Measurements from ENCODE around the gene XPR1. TPM values are rescaled to one million over a fixed set of nuclear protein-coding genes. Genes with fewer than 3 reads are reported as not detected.

The XPR1 gene
- total RNA-seq, 2 donors from 2014 or later = 18.6 to 18.9 TPM

DNA sequence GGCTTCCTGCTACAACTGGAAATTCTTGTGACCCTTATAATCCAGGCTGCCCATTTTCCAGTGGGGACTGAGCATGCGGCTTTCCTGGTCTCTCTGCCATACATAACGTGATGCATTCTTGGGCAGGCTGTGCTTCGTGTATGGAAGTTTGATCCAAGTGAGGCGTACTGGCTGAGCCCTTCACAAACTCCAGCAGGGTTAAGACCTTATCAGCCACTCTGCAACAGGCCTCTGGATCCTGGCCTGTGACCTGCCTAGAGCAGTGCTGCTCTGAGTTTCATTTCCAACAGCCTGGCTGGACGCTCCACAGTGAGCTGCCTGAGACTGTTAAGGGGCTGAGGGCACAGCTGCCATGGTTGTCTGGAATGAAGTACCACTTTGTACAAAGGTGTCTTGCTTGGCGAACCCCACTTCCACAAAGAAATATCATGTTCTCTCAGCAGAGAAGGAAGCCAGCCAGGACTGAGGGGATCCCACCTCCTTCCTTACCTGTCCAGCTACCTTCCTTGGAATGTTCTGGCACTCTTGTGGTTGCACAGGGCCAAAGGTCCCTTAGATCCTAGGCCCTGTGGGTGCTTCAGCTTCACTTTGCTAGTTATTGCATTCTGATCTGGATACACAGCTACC, 28.5 kb upstream of the XPR1 start:
- no peak for DNase-seq
- no peaks in the 10 kb centered on the region for H3K9me3 ChIP-seq (ENCODE audit: control insufficient read depth, low read length, poor library complexity, severe bottlenecking)
- Mint-ChIP-seq H3K4me3 (no peak overlapping the region), H3K27me3 (peaks cover 15% of the 10 kb centered on the region), H3K4me1 (peaks cover 4% of the 10 kb centered on the region), H3K27ac (no peak overlapping the region), H3K36me3 (ENCODE audit: low read depth) (peaks cover 2% of the 10 kb centered on the region)
- ATAC-seq = no peak

DNA sequence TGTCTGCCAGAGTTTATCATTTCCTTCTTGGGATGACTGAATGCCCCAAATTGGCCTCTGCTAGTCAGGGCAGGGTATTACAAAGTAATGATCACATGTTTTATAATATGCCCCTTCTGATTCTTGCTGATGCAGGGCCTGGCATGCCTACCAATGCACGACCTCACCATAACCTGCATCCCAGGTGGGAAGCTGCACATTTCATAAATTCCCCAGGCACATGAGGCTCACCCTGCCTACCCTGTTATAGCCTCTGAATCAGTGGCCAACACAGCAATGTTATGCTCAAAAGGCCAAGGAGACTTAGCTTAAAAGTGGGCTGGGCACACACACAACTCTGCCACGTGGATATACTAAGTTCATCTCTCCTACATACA, 28.0 kb upstream of the XPR1 start:
- no peaks in the 10 kb centered on the region for H3K9me3 ChIP-seq (ENCODE audit: control insufficient read depth, low read length, poor library complexity, severe bottlenecking)
- Mint-ChIP-seq H3K4me3 (no peak overlapping the region), H3K27me3 (peaks cover 10% of the 10 kb centered on the region), H3K27ac (no peak overlapping the region), H3K4me1 (peaks cover 4% of the 10 kb centered on the region), H3K36me3 (ENCODE audit: low read depth) (peaks cover 2% of the 10 kb centered on the region)
- ATAC-seq = no peak
- DNase-seq = no peak

DNA sequence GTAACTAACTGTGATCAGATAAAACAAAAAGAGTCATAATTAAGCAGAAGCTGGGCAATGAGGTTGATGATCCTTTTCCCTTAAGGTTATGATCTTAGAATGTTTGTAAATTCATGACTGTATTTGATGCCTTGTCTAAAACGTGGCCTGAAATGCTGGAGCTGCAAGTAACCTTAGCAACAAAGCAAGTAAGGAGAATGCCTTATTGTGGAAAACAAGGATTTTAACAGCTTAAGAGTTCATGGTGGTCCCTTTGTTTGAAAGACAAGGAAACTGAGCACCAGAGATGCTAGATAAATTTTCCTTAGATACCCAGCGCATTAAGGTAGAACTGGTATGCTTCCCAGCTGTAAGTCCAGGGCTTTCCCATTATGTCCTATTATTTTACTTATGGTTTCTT, 25.7 kb upstream of the XPR1 start:
- H3K27ac Mint-ChIP-seq = no peak overlapping the region

DNA sequence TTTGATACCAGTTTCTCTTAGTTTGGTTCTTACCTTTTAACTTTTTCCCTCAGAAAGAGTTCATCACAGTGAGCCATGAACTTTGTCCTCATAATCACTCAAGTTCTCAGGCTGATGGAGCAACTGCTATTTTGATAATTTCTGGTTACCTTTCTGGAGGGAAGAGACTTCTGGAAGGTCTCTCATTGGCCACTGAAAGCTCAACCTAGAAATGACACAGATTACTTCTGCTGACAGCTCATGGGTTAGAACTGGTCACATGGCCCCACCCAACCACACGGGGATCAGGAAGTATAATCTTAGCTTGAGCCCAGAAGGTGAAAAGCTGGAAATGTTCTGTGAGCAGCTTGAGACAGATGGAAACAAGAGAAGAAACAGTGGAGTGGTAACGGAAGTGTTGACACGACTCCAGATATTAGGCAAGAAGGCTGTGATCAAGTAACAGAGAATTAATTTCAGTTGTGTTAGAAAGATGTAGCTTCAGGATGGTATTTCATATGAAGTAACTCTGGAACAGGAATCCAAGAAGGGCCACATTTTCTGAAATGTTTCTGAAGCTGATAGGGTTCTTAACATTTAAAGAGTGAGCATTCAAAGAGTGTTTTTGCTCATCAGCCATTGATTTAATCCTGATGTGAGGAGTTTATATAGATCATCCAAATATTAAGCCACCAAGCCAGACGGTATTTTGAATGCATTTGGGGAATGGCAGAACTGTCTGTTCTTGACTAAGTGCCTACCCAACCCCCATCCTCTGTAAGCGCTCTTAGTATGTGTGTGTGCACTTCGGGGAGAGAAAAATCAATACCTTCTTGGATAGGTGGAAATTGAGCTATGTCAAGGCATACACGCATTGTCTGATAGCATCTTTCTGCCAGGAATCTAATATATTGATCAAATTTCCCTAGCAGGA, 21.9 kb upstream of the XPR1 start:
- Mint-ChIP-seq H3K36me3 (ENCODE audit: low read depth) (no peaks in the 10 kb centered on the region), H3K4me1 (peaks cover 3% of the 10 kb centered on the region), H3K27ac (no peak overlapping the region), H3K27me3 (no peaks in the 10 kb centered on the region), H3K4me3 (no peak overlapping the region)
- DNase-seq = no peak
- ATAC-seq = no peak
- H3K9me3 ChIP-seq (ENCODE audit: control insufficient read depth, low read length, poor library complexity, severe bottlenecking) = no peaks in the 10 kb centered on the region

More for the DNA sequence above, 25.7 kb upstream of the XPR1 start:
- H3K4me3 Mint-ChIP-seq = no peak overlapping the region
- no peaks in the 10 kb centered on the region for H3K9me3 ChIP-seq (ENCODE audit: control insufficient read depth, low read length, poor library complexity, severe bottlenecking)
- peaks cover 3% of the 10 kb centered on the region for H3K4me1 Mint-ChIP-seq
- no peak for DNase-seq
- H3K27me3 Mint-ChIP-seq = peaks cover 8% of the 10 kb centered on the region
- ATAC-seq = no peak
- no peaks in the 10 kb centered on the region for H3K36me3 Mint-ChIP-seq (ENCODE audit: low read depth)

DNA sequence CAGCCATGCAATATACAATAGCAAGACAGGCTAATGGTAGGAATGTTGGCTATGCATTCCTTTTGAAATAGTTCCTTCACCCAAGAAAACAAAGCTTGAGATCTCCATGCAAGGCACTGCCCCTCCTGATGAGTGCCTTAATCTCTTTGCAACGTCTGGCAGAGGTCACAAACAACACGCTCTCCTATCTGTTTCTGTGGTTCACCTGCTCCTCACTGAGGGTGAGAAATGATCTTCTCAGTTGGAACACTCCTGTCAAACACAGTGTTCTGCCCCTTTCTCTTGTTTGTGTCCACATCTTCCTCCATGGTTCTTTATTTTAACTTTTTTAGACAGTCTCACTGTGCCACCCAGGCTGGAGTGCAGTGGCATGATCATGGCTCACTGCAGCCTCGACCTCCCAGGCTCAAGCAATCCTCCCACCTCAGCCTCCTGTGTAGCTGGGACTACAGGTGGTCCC, 21.2 kb upstream of the XPR1 start:
- DNase-seq (no peak), ATAC-seq (no peak)
- H3K4me3 Mint-ChIP-seq = no peak overlapping the region
- H3K27ac Mint-ChIP-seq = no peak overlapping the region
- peaks cover 3% of the 10 kb centered on the region for H3K4me1 Mint-ChIP-seq
- H3K9me3 ChIP-seq (ENCODE audit: control insufficient read depth, low read length, poor library complexity, severe bottlenecking) = no peaks in the 10 kb centered on the region
- H3K36me3 Mint-ChIP-seq (ENCODE audit: low read depth) = no peaks in the 10 kb centered on the region
- H3K27me3 Mint-ChIP-seq = no peaks in the 10 kb centered on the region

DNA sequence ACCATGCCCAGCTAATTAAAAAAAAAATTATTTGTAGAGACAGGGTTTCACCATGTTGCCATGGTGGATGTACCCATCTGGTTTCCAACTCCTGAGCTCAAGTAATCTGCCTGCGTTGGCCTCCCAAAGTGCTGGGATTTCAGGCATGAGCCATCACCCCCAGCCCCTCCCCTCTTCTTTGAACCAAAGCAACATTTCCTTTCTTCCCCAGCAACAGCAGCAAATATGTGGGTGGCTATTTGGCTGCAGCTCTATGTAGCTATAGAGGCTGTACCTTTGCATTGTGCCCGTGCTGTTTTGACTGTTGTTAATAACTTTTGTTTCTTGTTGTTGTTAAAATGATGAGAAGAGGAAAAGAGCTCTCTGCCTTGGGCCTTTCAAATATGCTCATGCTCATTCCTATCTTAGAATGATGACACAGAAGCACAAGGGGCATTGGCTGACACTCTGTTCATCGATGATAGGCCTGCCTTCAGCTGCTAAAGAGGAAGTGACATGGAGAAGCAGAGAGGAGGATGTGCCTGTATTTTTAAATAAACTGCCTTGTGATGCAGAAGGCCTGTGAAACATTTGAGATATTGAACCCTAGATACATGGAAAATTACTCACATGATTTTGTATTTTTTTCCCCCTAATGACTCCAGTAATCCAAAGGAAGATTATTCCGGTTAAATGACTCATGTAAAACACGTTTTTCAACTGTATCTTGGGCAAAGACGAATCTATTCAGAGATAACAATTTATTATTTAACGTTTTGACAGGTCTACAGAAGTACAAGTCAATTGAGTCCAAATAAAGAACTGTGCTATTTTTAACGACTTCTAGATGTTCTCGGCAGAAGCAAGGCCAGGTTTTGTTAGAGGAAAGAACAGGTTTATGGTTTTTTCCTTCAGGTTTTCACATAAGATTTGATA, 20.5 kb upstream of the XPR1 start:
- H3K27ac Mint-ChIP-seq = no peak overlapping the region

DNA sequence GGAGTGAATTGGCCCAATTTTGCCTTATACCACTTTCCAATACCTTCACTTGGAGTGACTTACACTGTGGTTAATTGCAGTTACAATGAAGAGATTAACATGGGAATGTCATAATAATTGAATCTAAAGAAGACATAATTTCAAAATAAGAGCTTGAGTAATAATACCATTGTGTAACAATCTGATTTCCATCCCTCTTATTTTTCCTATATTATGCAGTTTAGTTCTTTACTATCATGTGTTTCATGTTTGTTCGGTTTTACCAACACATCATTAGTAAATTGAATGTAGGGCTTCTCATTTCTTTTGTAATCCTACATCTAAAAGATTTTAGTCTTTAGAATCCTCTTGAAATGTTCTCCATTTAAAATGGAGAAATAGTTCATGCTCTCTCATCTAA, 19.2 kb upstream of the XPR1 start:
- Mint-ChIP-seq H3K36me3 (ENCODE audit: low read depth) (no peaks in the 10 kb centered on the region), H3K4me3 (no peak overlapping the region), H3K27ac (no peak overlapping the region), H3K4me1 (peaks cover 3% of the 10 kb centered on the region), H3K27me3 (no peaks in the 10 kb centered on the region)
- DNase-seq (no peak), ATAC-seq (no peak)
- no peaks in the 10 kb centered on the region for H3K9me3 ChIP-seq (ENCODE audit: control insufficient read depth, low read length, poor library complexity, severe bottlenecking)

More for the DNA sequence above, 20.5 kb upstream of the XPR1 start:
- ATAC-seq (no peak), DNase-seq (no peak)
- H3K9me3 ChIP-seq (ENCODE audit: control insufficient read depth, low read length, poor library complexity, severe bottlenecking) = no peaks in the 10 kb centered on the region
- Mint-ChIP-seq H3K4me3 (no peak overlapping the region), H3K27me3 (no peaks in the 10 kb centered on the region), H3K4me1 (peaks cover 3% of the 10 kb centered on the region), H3K36me3 (ENCODE audit: low read depth) (no peaks in the 10 kb centered on the region)

DNA sequence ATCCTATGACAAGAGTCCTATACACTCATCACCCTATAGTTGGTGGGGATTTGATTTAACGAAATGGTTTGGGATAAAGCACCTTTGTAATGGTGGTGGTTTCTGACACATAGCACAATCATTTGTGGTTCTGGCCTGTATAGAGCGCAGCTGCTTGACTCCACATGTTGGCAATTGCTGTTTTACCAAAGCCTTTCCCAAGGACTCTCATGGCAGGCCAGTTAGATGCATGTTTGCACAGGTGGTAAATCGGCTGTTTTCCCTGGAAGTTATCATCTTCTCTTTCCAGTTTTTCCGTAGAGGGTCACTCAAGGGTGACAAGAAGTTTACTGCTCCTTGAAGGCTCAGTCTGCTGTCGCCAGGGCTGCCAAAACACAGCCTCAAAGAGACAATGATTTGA, 17.1 kb upstream of the XPR1 start:
- Mint-ChIP-seq H3K4me3 (no peak overlapping the region), H3K27ac (no peak overlapping the region), H3K36me3 (ENCODE audit: low read depth) (no peaks in the 10 kb centered on the region), H3K27me3 (no peaks in the 10 kb centered on the region), H3K4me1 (peaks cover 3% of the 10 kb centered on the region)
- DNase-seq = no peak
- no peak for ATAC-seq
- no peaks in the 10 kb centered on the region for H3K9me3 ChIP-seq (ENCODE audit: control insufficient read depth, low read length, poor library complexity, severe bottlenecking)

DNA sequence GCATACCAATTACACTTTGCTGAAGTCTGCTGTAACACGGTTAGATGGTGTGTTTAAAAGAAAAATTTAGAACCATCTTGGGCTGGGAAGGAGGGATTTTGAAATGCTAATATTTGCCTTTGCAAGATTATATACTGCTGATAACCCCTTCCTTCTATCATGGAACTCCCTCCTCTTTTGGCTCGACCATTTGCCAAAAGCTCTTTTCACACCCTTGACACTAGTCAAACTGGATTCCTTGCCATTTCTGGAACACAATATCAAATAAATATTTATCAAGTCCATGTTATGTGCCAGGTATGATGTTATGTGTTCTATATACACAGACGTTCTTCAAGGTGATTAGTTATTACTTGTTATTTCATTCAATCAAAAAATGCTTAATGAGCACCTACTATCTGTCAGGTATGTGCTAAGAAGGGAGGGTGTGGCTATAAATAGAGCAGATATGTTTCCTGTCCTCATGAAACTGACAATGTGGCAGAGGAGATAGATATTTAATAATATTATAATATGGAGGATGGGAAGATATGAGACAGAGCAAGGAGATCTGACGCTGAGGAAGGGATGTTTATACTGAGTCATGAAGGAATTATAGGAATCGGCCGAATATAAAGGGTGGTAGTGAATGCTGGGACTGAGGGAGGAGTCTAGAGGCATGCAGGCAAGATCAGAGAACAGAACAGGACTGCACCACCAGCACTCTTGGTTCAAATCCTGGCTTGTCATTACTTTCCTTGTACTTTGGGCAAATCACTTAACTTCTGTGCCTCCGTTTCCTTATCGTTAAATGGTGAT, 16.1 kb upstream of the XPR1 start:
- Mint-ChIP-seq H3K4me3 (no peak overlapping the region), H3K36me3 (ENCODE audit: low read depth) (no peaks in the 10 kb centered on the region), H3K27ac (no peak overlapping the region), H3K4me1 (peaks cover 3% of the 10 kb centered on the region), H3K27me3 (no peaks in the 10 kb centered on the region)
- ATAC-seq (no peak), DNase-seq (no peak)
- no peaks in the 10 kb centered on the region for H3K9me3 ChIP-seq (ENCODE audit: control insufficient read depth, low read length, poor library complexity, severe bottlenecking)

DNA sequence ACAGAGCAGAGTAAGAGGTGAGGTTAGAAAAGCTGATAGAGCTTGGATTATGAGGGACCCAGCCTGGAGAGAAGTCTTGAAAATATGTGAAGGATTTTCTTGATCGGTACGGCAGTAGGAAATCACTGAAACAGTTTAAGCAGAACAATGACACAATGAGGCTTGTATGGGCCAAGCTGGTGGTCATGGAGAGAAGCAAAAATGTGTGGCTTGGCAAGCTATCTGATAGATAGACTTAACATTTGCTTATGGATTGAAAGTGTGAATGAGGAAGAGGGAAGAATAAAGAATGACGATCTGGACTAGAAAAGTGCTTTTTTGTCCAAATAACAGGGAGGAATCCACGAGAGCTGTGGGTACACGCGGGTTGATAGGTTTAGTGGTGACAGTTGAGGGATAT, 15.4 kb upstream of the XPR1 start:
- H3K27me3 Mint-ChIP-seq = no peaks in the 10 kb centered on the region
- no peak overlapping the region for H3K4me3 Mint-ChIP-seq
- H3K9me3 ChIP-seq (ENCODE audit: control insufficient read depth, low read length, poor library complexity, severe bottlenecking) = no peaks in the 10 kb centered on the region
- no peak overlapping the region for H3K27ac Mint-ChIP-seq
- DNase-seq = no peak
- no peaks in the 10 kb centered on the region for H3K36me3 Mint-ChIP-seq (ENCODE audit: low read depth)
- H3K4me1 Mint-ChIP-seq = no peaks in the 10 kb centered on the region
- no peak for ATAC-seq

DNA sequence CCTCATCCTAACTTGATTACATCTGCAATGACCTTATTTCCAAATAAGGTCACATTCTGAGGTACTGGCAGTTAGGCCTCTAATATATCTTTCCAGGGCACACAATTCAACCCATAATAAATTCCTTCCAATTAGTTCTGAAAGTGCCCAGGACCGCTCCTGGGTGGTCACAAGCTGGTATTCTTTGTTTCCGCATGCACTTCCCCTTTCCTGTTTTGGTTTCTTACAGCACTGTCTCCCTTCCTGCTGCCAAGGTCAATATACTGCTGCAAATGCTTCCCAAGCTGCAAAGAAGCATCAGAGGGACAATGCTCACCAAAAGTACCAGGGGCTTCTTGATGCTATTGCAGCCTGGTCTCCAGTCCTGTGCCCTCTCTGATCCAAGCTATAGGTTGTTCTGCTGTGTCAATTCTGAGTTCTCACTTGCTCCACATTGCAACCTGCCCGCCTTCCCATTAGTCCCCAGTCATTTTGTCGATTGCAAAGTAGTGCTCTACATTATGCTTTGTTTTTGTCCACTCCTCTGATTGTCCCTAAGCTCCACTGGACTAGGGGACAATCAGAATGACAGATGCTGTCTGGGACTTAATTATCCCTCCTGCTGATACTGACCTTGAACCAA, 13.9 kb upstream of the XPR1 start:
- Mint-ChIP-seq H3K27ac (no peak overlapping the region), H3K4me1 (no peaks in the 10 kb centered on the region), H3K4me3 (no peak overlapping the region), H3K36me3 (ENCODE audit: low read depth) (no peaks in the 10 kb centered on the region), H3K27me3 (peaks cover 13% of the 10 kb centered on the region)
- H3K9me3 ChIP-seq (ENCODE audit: control insufficient read depth, low read length, poor library complexity, severe bottlenecking) = no peaks in the 10 kb centered on the region
- ATAC-seq = no peak
- DNase-seq = no peak

DNA sequence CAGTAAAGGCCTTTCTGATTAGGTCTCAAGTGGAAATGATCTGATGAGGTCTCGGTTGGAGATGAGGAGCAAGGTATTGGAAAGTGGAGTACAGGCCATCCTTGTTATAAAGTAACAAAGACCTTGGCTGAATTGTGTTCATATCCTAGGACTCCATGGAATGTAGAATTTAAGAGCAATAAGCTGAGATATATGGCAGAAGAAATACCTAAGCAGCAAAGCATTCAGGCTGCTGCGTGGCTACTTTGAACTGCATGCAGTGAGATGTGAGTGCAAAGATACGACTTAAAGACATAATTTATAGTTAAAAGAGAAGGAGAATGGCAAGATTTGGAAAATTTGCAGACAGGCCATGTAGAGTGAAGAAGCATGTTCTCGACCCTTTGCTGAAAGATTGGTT, 11.2 kb upstream of the XPR1 start:
- Mint-ChIP-seq H3K27me3 (peaks cover 31% of the 10 kb centered on the region), H3K27ac (no peak overlapping the region), H3K4me1 (no peaks in the 10 kb centered on the region), H3K4me3 (no peak overlapping the region), H3K36me3 (ENCODE audit: low read depth) (peaks cover 4% of the 10 kb centered on the region)
- no peaks in the 10 kb centered on the region for H3K9me3 ChIP-seq (ENCODE audit: control insufficient read depth, low read length, poor library complexity, severe bottlenecking)
- ATAC-seq (no peak), DNase-seq (no peak)

Data from T-helper 17 cell (primary cell).